Activated naive CD4-positive, alpha-beta T cell treated with anti-CD3 and anti-CD28 coated beads, Interleukin-2, amount 50 U/mL, for 72 hours (primary cell): Measurements from ENCODE around the gene COL6A1. TPM values are rescaled to one million over a fixed set of nuclear protein-coding genes. Genes with fewer than 3 reads are reported as not detected.

Experiments
- ATAC-seq, 2 donors: fragments of 150-1000 bp; cut with Tn5 transposase; 2 replicates each; pipeline ENCODE4 v1.10.0; 2021; ENCODE audit warnings: mild to moderate bottlenecking in 2 of 2, moderate library complexity in 2 of 2
- DNase-seq, 2 donors: peaks; one replicate each; pipeline ENCODE4 v3.0.0; 2021 to 2022; ENCODE audit warnings: low spot score in 2 of 2
- H3K27ac Mint-ChIP-seq, 2 donors: one replicate each; pipeline ENCODE4 v1.8.0; 2022; ENCODE audit warnings: mild to moderate bottlenecking in 2 of 2, mixed read lengths in 2 of 2
- H3K36me3 Mint-ChIP-seq, 2 donors: one replicate each; pipeline ENCODE4 v1.8.0; 2022; ENCODE audit warnings: mixed read lengths in 2 of 2
- H3K9me3 Mint-ChIP-seq, 2 donors: one replicate each; pipeline ENCODE4 v1.8.0; 2022; ENCODE audit warnings: mixed read lengths in 2 of 2
- total RNA-seq, 2 donors: library from RNA; stranded (reverse); gene quantifications; one replicate each; pipeline ENCODE4 v1.2.3, GENCODE V29; 2022

COL6A1 gene
- total RNA-seq, 2 donors from 2014 or later, result 2.0 to 4.7 TPM

DNA sequence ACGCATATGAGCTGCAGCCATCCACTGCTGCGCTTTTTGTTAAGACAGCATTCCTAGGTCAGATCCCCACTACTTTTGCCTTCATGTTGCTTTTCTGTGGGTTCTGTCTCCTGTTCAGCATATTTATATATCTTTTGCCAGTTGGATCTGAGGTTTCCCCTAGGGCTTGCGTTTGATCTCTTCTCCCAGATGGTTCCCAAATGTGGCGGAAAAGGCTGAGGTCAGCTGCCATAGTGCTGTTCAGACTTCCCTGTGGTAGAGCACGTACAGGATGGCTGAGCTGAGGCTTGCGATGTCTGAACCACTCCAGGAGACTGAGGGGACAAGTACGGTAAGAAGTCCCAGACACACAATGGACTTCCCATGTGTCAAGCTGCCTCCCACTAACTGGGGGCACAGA is 39.8 kb downstream of the COL6A1 start:
- Mint-ChIP-seq H3K9me3 (no peaks in the 10 kb centered on the region), H3K36me3 (no peaks in the 10 kb centered on the region), H3K27ac (no peak overlapping the region)
- ATAC-seq, result no peak
- no peak for DNase-seq

DNA sequence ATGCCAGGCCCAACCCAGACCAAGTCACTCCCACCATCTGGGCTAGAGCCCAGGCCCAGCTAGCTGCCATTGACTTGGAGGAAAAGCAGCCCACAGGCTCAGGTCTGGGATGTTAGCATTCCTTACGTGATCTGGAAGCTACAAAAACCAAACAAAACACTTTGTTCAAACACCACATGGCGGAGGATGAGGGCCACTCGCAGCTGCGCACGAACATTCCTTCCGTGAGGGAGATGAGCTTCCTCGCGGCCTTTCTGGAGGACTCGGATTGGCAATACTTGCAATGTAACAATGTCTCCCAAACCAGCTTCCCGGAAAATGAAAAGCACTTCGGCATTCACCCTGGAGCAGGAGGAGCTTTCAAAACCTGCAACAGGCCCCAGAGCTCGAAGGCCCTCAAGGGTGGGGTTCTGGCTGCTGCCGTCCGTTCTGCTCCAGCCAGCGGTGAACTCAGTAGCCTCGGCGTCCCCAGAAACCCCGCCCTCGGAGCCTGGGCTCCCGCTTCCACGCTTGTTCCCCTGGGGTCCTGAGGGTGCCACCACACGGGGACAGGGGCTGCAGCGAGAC is 40.5 kb downstream of the COL6A1 start:
- H3K27ac Mint-ChIP-seq, result no peak overlapping the region
- no peak for DNase-seq
- no peaks in the 10 kb centered on the region for H3K36me3 Mint-ChIP-seq
- no peaks in the 10 kb centered on the region for H3K9me3 Mint-ChIP-seq
- ATAC-seq, result no peak

DNA sequence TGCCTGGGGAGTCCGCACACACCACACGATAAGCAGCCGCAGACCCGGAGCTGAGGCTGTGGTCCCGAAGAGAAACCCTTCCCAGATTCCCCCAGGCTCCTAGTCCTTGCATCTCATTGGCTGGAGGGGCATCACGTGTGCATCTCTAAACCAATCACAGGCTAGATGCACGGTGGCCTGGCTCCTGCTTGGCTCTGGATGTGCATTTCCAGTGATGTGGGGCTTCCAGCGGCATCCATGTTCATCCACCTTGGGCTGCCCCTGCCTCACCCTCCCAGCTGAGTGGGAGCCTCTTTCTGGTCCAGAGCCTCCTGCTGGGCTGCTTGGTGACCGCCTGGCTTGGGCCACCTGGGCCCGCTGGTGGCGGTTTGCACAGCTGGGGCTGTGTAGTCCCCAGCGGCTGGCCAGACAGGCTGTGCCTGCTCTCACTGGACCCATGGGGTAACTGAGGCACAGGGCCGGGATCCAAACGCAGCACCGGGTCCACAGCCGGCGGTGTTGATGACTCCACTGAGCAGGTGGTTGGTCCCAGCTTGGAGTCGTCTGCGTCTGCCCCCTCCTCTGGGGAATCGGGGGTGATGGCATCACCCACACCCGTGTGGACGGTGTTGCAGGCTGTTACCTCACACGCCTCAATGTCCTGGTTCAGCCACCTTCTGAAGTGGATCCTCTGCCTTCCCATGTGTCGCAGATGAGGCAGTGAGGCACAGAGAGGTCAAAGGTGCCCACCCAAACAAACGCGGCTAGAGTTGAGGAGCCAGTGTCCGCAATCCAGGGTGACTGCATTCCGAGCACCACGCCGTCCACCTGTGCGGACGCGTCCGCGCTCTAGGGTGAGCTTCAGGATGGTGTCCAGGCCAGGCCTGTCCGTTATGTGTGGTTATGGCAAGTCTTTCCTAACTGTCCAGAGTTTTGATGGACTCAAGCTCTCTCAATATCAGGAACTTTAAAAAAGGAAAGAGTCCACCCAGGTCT is 41.3 kb downstream of the COL6A1 start:
- no peaks in the 10 kb centered on the region for H3K36me3 Mint-ChIP-seq
- H3K9me3 Mint-ChIP-seq, result no peaks in the 10 kb centered on the region

DNA sequence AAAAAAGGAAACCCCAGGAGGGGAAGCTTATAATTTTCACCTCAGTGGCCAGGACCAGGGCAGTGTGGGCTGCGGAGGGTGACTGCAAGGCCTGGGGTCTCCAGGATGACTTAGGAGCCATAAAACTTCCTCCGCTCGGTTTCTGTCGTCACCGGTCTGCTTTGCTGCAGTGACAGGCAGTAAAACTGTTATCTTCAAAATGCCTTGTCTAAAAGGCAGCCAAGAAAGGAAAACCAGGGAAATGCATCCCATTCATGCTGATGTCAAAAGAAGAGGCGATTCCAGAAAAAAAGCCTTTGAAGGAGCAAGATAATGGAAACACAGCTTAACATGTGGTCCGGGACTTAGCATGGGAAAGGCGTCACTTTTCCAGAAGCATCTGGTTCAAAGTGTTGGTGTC is 42.0 kb downstream of the COL6A1 start:
- Mint-ChIP-seq H3K36me3 (no peaks in the 10 kb centered on the region), H3K27ac (no peak overlapping the region), H3K9me3 (no peaks in the 10 kb centered on the region)
- no peak for ATAC-seq
- no peak for DNase-seq

More for the DNA sequence above, 41.3 kb downstream of the COL6A1 start:
- ATAC-seq, result no peak
- no peak for DNase-seq
- no peak overlapping the region for H3K27ac Mint-ChIP-seq

DNA sequence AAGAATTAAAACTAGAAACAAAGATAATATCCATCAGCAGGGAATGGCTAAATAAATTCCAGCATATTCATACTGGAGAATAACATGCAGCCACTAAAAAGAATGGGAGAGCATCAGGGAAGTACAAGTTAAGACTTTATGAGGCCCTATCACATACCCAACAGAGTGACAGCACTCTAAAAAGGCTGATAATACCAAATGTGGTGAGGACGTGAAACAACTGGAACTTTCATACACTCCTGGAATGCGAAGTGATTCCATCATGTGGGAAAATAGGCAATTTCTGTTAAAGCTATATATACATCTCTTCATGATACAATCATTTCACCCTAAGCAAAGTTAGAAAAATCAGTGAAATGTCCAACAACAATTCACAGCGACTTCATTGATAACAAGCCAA is 42.6 kb downstream of the COL6A1 start:
- H3K9me3 Mint-ChIP-seq, result peaks cover 0 to 3% of the 10 kb centered on the region in 2 donors
- no peak overlapping the region for H3K27ac Mint-ChIP-seq
- H3K36me3 Mint-ChIP-seq, result peaks cover under 1 to 3% of the 10 kb centered on the region in 2 donors
- ATAC-seq (no peak), DNase-seq (no peak)

DNA sequence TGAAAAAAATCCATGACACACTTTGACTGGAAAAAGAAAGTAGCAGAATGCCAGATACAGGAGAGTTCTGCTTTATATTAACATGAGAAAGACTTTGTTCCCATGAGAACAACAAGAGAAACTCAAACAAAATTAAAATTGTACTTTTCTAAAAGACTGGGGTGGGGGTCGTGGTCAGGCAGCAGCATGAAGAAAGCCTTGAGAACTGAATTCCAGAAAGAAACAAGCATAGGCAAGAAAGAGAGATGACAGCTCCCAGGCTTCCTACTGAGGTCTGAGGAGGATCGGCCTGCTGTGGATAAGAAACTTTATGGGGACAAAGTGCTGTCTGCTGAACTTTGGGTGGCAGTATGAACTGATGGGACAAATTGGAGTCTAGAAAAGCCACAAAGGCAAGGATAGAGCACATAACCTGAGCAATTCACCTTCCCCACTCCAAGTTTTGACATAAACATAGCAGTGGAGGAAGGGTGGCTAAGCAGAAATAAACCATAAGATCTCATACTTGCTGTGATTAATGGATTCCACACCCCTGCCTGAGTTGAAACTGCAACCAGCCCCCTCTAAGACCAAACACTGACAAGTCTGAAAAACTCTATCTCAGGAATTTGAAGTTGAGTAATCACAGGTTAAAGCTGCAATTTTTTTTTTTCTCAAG is 43.7 kb downstream of the COL6A1 start:
- peaks cover 12% of the 10 kb centered on the region in 2 donors for H3K36me3 Mint-ChIP-seq
- DNase-seq, result no peak
- peak in 1 of 2 donors; percentile 24 for ATAC-seq

DNA sequence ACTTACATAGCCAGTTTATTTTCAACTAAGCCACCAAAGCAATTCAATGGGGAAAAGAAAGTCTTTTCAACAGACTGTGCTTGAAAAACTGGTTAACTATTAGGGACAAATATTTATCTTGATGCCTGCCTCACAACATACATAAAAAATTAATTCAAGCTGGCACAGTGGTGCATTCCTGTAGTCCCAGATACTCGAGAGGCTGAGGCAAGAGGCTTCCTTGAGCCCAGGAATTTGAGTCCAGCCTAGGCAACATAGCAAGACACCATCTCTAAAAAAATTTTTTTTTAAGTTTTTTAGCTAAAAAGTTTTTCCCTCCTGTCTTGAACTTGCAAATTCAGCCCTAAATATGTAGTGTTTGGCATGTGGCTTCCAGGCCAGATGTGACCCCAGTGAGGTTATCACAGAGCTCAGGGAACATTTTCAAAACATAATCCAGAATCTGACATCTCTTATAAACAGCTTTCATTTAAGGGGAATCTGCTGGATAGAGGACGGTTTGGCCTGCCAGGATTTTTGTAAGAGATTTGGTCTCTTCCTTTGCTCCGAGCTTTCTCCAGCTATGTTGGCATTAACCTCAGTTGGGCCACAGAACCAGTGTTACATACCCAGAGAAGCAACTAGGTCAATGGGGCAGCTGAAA is 46.4 kb downstream of the COL6A1 start:
- H3K9me3 Mint-ChIP-seq, result peaks cover 0 to 14% of the 10 kb centered on the region in 2 donors
- ATAC-seq (no peak), DNase-seq (no peak)
- peaks cover 12 to 13% of the 10 kb centered on the region in 2 donors for H3K36me3 Mint-ChIP-seq
- H3K27ac Mint-ChIP-seq, result no peak overlapping the region

More for the DNA sequence above, 43.7 kb downstream of the COL6A1 start:
- Mint-ChIP-seq H3K9me3 (peaks cover 0 to 14% of the 10 kb centered on the region in 2 donors), H3K27ac (no peak overlapping the region)

DNA sequence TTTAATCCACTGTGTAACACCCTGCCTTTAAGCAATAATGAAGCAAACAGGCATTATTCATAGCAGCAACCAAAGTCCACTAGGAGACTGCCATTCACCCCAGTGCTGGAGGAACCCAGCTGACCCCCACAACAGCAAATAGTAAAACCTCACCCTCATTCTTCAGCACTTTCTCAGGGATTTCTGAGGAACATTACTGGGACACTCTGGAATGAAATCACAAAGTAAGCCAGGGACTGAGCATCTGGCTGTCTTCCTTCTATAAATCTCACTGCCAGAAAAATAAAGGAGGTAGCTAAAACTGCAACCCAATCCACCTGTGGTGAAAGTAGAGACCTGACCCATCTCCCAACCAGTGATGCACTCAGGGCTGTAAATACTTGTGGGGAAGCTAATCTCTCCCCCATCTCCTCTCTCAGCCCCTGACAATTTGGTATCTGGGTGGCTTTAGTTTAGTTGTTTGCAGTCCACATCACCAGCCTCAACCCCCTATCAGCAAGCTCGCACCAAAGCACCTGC is 47.1 kb downstream of the COL6A1 start:
- no peak overlapping the region for H3K27ac Mint-ChIP-seq
- peaks cover 0 to 14% of the 10 kb centered on the region in 2 donors for H3K9me3 Mint-ChIP-seq
- peaks cover 12 to 13% of the 10 kb centered on the region in 2 donors for H3K36me3 Mint-ChIP-seq
- ATAC-seq, result no peak
- no peak for DNase-seq

DNA sequence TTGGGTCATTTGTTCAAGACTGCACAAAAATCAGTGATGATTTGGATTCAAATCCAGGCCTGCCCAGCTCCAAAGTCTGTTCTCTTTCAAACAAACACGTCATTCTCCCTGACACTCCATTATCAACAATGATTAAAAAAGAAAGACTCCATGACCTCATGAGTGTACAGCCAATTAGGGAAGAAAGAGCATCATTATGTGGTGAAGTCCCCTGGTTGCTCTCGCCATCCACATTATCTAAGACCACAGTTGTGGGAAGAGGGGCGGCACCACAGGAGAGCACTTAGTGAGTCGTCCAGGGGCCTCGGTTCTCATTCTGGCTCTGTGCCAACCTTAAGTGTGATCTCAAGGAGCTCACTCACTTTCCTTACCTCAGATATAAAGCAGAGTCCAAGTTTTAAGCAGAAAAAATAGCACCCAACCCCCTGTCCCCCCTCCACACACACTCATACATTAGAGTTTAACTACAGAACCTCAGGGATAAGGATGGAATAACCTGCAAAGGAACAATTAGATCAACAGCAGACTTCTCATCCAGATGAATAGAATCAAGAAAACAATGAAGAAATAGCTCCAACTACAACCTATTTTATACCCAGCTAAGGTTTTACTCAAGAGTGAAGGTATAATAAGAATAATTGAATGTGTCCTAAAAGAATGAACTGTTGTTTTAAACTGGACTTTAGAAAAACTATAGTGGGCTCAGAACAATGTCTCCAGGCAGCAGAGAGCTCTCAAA is 47.8 kb downstream of the COL6A1 start:
- DNase-seq (no peak), ATAC-seq (peak in 1 of 2 donors; percentile 13)
- Mint-ChIP-seq H3K36me3 (peaks cover 12 to 13% of the 10 kb centered on the region in 2 donors), H3K9me3 (peaks cover 0 to 14% of the 10 kb centered on the region in 2 donors), H3K27ac (no peak overlapping the region)

DNA sequence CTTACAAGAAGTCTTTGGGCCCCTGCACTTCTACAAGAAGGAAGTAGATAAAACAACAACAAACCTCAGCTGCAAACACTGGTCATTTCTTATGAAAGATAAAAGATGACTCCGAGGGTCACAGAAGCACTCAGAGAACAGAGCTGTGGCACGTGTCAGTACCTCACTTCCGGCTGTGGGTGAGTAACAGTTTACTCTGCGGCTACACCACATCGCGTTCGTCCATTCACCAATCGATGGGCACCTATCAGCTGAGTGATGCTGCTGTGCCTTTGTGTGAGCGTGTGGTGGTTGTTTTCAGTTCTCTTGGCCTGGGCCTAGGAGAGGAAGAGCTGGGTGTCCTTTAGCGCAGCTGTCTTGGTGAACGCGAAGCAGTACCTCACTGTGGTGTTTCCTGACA is 49.9 kb downstream of the COL6A1 start:
- Mint-ChIP-seq H3K27ac (no peak overlapping the region), H3K36me3 (peaks cover 12 to 13% of the 10 kb centered on the region in 2 donors), H3K9me3 (peaks cover 0 to 14% of the 10 kb centered on the region in 2 donors)
- DNase-seq, result no peak
- ATAC-seq, result no peak

DNA sequence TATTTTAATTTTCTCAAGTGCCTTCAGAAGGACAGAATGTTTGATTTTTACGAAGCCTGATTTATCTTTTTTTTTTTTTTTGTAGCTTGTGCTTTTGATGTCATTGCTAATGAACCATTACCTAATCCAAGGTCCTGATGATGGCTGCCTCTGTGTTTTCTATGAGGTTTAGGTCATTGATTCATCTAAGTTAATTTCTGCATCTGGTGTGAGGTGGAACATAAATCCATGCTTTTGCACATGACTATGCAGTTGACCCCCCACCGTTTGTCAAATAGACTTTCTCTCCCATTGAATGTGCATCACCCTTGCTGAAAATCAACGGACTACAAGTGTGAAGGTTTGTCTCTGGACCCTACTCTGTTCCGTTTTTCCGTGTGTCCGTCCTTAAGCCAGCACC is 50.5 kb downstream of the COL6A1 start:
- H3K27ac Mint-ChIP-seq, result no peak overlapping the region
- ATAC-seq (no peak), DNase-seq (no peak)
- H3K9me3 Mint-ChIP-seq, result peaks cover 0 to 14% of the 10 kb centered on the region in 2 donors
- H3K36me3 Mint-ChIP-seq, result peaks cover 12 to 13% of the 10 kb centered on the region in 2 donors

DNA sequence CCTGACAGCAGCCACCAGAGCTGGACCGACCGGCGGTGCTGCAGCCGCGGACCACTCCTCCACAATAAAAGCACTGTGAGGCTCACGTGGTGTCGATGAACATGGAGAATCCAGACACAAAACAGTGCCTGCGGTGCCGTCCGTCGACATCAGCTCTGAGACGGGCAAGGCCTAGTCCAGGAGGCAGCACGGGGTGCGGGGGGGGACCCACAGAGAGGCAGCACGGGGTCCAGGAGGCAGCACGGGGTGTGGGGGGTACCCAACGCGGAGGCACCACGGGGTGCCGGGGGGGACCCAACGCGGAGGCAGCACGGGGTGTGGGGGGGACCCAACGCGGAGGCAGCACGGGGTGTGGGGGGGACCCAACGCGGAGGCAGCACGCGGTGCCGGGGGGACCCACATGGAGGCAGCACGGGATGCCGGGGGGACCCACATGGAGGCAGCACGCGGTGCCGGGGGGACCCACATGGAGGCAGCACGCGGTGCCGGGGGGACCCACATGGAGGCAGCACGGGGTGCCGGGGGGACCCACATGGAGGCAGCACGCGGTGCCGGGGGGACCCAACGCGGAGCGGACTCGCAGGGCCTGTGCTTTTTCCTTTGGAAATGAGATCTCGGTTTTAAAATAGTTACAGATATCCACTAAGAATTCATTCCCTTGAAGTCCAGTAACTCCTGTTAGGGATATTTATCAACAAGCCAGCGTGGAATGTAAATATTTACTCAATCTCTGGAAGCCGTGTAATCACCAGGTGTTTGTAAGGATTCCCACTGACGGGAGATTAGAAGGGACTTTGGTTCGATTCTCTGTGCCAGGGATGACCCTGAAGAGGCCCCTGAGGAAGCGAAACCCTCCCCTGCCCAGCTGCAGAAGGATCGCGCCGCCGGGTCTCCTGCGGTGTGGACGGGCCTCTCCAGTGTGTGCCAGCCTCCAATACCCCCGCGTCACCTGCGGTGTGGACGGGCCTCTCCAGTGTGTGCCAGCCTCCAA is 52.1 kb downstream of the COL6A1 start:
- ATAC-seq, result no peak
- Mint-ChIP-seq H3K36me3 (peaks cover 12 to 13% of the 10 kb centered on the region in 2 donors), H3K9me3 (peaks cover 0 to 14% of the 10 kb centered on the region in 2 donors), H3K27ac (no peak overlapping the region)
- DNase-seq, result no peak

DNA sequence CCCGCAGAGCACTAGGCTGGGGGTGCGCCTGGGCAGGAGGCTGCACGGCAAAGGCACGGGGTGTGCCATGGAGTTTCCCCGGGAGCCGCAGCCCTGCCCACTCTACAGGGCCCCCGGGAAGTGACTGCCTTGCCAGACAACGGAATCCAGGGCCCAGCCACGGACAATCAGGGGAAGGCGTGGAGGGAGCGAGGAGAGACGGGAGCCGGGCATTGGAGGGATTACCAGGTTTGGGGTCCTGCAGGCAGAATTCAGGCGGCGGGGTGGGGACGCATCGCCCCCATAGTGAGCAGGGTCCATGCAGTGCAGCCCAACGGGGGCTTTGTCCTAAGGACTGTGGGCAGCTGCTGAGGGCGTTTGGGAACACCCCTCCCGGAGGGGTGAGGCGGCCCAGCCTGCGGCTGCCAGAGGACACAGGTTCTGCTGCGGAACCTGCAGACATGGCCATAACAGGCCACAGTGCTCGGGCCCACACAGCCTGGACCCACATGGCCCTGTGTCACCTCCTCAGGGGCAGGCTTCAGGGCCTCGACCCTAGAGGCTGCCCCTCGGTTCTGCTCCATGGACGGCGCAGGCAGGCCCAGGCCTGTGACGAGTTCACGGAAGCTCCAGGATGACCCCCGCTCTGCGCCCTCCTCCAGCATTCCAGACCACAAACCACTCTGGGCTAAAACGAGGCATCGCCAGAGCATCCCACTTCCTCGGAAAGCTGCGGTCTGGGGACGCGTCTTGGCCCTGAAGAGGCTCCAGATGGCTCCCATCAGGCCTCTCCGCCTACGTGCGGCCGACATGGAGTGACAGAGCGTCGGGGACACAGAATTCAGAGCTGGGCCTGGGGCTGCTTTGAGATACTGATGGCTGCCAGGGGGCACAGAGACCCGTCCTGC is 54.5 kb downstream of the COL6A1 start:
- DNase-seq (no peak), ATAC-seq (no peak)
- no peak overlapping the region for H3K27ac Mint-ChIP-seq
- no peaks in the 10 kb centered on the region for H3K36me3 Mint-ChIP-seq
- no peaks in the 10 kb centered on the region for H3K9me3 Mint-ChIP-seq

DNA sequence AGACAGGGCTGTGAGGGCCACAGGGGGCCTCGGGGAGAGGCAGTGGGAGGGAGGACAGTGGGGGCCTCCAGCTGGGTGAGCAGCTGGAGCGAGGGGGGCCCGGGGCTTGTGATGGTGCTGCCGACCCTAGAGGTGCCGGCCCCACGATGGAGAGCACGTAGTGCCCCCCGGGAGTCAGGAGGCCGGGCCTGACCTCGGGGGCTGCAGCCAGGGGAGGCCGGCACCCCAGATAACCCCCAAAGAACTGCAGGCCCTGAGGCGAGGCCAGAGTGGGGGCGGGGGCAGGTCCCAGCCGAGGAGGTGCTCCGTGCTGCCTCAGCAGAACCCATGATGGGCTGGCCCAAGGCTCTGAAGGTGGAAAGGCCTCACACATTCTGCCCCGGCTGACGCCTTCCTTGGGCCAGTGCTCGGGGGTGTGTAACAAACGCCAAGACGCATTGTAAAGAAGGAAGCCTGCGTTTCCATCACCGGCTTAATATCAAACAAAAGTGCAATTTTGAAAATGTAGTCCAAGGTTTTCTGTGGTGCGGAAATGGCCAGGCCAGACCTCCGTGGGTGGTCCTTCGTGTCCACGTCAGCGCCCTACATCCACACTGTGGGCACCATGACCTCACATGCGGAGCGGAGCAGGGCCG is 55.2 kb downstream of the COL6A1 start:
- H3K27ac Mint-ChIP-seq, result no peak overlapping the region
- DNase-seq, result no peak
- H3K36me3 Mint-ChIP-seq, result no peaks in the 10 kb centered on the region
- no peaks in the 10 kb centered on the region for H3K9me3 Mint-ChIP-seq
- ATAC-seq, result no peak
